Panc1 (cell line): ENCODE results near the gene PRKAR2B.

Source experiments
- TCF7L2 ChIP-seq: IDR thresholded peaks from 2 replicates; pipeline ENCODE4 v1.6.1; 2011; ENCODE audit warnings: mild to moderate bottlenecking, low read depth, low read length, inconsistent platforms
- TF ChIP-seq, protein P1 (sequence below): fragments of 450-650 bp; IDR thresholded peaks from 2 replicates; pipeline ENCODE4 v1.5.1; 2017; ENCODE audit warnings: mild to moderate bottlenecking

DNA sequence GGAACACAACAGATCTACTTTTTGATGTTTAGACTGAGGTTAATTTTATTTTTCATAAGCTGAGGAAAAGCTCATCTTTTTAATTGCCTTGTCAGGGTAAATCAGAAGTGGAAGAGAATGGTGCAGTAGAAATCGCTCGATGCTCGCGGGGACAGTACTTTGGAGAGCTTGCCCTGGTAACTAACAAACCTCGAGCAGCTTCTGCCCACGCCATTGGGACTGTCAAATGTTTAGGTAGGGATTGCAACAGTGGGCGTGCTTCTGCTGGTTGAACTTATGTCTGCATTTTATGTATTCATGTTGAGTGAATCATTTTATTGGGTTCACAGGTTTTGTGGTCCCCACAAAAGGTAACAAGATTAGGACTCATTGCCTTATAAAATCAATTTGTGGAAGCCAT is 112.6 kb downstream of the PRKAR2B start:
- TF ChIP-seq, protein P1, sequence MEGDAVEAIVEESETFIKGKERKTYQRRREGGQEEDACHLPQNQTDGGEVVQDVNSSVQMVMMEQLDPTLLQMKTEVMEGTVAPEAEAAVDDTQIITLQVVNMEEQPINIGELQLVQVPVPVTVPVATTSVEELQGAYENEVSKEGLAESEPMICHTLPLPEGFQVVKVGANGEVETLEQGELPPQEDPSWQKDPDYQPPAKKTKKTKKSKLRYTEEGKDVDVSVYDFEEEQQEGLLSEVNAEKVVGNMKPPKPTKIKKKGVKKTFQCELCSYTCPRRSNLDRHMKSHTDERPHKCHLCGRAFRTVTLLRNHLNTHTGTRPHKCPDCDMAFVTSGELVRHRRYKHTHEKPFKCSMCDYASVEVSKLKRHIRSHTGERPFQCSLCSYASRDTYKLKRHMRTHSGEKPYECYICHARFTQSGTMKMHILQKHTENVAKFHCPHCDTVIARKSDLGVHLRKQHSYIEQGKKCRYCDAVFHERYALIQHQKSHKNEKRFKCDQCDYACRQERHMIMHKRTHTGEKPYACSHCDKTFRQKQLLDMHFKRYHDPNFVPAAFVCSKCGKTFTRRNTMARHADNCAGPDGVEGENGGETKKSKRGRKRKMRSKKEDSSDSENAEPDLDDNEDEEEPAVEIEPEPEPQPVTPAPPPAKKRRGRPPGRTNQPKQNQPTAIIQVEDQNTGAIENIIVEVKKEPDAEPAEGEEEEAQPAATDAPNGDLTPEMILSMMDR = no peak
- no peak for TF ChIP-seq TCF7L2
